Stimulated activated CD8-positive, alpha-beta memory T cell treated with anti-CD3 and anti-CD28 coated beads, Interleukin-2, amount 100 ng/mL, for 48 hours (primary cell): ENCODE results near the gene KRTAP5-10.
"Not testable (repeated sequence)": the region's sequence is repeated elsewhere in the genome, so short reads cannot be mapped to it uniquely, and the experiment has no call there.

Experiments used
- DNase-seq, 2 donors: peaks; one replicate each; pipeline ENCODE4 v3.0.0-alpha.2; 2020; ENCODE audit warnings: low read depth in 2 of 2

KRTAP5-10 gene

DNA sequence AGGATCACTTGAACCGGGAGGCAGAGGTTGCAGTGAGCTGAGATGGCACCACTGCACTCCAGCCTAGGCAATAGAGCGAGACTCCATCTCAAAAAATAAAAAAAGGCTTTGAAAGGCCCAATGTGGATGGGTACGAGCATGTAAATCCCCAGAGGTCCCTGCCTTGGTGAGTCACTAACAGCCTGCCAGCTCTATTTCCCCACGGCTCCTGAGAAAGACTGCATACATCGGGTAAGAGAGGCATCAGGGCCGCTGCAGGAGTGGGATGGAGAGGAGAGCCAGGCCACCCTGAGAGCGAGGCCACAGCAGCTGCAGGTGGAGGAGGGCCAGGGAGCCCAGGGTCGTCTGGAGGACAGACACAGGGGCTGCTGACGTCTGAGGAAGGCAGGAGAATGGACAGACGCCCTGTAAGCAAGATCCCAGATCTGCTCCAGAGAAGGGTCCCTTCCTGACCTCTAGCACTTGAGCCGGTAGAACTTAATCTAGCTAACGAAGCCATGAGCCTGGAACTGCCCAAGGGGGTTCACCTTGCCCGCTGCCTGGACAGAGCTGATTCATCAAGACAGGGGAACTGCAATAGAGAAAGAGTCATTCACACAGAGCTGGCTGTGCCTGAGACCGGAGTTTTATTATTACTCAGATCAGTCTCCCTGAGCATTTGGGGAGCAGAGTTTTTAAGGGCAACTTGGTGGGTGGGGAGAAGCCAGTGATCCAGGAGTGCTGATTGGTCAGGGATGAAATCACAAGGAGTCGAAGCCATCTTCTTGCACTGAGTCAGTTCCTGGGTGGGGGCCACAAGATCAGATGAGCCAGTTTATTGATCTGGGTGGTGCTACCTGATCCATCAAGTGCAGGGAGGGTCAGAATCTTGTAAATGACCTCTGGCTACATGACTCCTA lies 22.2 kb upstream of the KRTAP5-10 start:
- no peak for DNase-seq

DNA sequence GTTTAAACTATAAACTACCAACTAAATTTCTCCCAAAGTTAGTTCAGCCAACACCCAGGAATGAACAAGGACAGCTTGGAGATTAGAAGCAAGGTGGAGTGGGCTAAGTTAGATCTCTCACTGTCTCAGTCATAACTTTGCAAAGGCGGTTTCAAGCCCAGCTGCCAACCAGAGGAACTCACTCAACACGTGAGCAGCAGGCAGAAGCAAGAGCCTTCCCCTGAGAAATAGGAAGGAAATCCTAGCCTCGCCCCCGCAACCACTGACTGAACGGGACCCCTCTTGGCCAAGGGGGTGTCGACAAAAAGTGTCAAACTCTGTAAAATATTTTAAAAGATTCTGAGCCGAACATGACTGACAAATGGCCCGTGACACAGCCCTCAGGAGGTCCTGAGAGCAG lies 21.5 kb upstream of the KRTAP5-10 start:
- DNase-seq = no peak

DNA sequence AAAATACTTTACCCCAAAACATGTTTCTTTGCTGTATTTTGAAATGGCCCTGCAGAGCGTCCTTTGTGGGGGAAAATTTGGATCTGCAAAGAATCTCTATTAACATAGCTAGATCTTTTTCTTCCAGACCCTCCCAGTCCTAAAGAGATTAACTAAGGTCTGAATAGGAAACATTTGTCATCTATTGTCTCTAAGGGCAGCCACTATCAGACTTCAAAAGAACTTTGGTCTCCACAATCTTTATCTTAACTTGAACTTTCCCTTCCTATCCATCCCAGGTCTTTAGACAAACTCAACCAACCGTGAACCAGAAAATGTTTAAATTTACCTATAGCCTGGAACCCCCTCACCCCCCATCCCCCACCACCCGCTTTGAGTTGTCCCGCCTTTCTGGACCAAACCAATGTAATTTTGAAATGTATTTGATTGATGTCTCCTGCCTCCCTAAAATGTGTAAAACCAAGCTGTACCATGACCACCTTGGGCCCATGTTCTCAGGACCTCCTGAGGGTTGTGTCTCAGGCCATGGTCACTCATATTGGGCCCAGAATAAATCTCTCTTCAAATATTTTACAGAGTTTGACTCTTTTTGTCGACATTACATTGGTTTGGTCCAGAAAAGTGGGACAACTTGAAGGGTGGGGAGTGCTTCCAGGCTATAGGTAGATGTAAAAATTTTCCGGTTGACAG lies 20.7 kb upstream of the KRTAP5-10 start:
- no peak for DNase-seq

DNA sequence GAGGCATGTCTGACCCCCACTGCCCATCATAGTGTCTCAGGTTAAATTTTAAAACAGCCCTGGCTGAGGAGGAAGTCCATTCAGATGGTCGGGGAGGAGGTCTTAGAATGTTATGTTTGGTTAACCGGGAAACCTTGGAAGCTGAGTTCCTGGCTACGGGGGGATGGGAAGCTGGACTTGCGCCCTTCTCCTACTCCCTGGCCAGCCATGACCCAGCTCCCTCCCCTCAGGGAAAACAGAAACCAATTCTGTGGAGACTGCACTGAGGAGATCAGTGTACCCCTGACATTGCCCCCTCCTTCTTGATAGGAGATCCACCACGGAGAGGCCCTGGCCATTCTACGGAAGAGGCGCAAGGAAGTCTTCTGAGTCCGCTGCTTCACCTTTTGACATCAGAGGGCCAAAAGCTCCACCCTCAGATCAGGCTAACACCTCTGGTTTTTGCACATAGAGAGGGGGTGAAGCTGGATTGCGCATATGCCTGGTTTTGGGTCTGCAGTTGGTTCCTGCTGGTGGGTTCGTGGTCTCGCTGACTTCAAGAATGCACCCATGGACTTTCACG lies 19.9 kb upstream of the KRTAP5-10 start:
- no peak for DNase-seq

DNA sequence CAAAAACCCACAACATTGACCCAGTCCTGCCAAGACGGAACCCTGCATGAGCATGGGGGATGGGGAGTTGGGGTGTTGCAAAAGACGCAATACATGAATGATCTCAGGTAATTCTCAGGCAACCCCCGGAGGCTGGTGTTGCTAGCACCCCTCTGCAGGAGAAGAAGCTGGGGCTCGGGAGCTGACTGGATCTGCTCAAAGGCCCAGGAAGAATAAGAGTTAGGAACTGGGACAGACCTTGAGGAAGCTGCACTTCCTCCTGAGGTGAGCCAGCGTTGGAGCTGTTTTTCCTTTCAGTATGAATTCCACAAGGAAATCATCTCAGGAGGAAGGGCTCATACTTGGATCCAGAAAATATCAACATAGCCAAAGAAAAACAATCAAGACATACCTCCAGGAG lies 17.2 kb upstream of the KRTAP5-10 start, which contains the start of gene KRTAP5-9:
KRTAP5-9 (plus strand) TSS at position 301 of the 400 bp plus-strand sequence. CDS start 238 bp downstream, outside the sequence.
- DNase-seq = no peak

DNA sequence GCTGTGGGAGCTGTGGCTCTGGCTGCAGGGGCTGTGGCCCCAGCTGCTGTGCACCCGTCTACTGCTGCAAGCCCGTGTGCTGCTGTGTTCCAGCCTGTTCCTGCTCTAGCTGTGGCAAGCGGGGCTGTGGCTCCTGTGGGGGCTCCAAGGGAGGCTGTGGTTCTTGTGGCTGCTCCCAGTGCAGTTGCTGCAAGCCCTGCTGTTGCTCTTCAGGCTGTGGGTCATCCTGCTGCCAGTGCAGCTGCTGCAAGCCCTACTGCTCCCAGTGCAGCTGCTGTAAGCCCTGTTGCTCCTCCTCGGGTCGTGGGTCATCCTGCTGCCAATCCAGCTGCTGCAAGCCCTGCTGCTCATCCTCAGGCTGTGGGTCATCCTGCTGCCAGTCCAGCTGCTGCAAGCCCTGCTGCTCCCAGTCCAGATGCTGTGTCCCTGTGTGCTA lies 16.6 kb upstream of the KRTAP5-10 start:
- no peak for DNase-seq

DNA sequence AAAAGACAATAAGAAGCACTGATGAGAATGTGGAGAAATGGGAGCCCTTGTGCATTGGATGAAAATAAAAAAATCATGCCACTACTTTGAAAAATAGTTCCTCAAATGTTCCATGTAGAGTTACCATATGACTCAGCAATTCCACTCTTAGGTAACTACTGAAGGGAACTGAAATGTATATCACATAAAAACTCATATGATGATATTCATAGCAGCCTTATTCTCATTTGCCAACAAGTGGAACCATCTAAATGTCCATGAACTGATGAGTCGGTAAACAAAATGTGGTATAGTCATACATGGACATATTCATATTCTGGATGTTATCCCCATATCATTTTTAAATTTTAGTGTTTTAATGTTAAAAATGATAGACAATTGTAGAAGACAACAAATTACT lies 13.7 kb upstream of the KRTAP5-10 start:
- DNase-seq = no peak

DNA sequence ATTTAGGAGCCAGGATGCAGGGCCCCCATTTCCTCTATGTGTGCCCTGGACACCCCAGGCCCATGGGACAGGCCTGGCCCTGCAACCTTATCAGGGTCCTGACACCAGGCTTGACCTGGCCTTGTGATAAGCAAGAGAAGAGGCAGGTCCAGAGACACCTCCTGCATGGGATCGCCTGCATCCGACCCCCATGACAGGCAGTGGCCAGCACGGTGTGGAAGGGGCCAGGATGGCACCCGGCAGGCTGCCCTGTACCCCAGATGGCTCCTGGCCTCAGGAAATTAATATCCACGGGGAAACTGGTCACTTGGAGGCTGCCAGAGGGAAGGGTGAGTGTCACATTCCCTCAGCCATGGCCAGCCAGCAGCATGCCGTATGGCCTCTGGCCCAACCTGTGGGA lies 10.4 kb upstream of the KRTAP5-10 start:
- DNase-seq = no peak

DNA sequence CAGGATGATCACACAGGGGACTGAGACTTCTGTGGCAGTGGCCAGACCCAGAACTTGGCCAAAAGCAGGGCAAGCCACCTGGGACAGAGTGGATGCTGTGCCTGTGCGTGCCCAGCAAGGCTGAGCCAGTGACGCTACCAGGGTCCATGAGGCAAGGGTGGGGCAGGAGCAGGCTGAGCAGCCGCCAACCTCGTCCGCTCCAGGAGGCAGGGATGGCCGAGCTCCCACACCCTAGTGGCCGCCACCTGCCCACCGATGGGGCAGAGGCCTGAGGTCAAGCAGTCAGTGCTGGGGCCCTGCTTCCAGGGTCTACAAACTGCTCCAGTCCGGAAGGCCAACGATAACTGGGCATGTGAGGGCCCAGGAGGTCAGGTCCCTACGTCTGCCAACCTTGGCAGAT lies 9.9 kb upstream of the KRTAP5-10 start:
- DNase-seq = no peak

DNA sequence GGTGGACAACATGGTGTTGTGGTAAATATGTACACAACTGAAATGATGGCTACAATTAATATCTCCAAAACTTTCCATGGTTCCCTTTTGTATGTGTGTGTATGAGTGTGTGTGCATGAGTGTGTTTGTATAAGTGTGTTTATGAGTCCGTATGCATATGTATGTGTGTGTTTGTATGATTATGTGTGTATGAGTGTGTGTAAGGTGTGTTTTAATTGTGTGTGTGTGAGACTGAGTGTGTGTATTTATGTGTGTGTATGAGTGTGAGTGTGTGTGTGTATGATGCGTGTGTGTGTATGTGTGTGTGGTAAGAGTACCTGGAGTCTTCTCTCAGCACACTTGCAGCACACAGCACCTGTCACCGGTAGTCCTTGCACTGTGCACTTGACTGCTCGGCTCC lies 9.3 kb upstream of the KRTAP5-10 start:
- no peak for DNase-seq

DNA sequence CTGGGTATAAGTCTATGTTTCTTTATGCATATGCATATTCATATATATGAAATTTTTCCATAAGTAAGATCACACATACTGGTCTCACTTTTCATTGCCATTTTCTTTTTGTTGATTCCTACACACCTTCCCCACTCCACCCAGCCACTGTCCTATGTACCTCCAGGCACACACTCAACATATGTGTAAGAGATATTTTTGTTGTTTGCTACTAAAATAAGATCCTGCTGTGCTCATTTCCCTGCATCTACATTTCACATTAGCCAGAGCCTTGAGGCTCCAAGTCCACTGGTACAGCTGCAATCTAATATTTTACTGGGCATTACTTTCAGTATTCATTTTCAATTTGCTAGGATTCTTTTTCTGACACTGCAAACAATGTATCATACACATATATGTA lies 8.1 kb upstream of the KRTAP5-10 start:
- no peak for DNase-seq

DNA sequence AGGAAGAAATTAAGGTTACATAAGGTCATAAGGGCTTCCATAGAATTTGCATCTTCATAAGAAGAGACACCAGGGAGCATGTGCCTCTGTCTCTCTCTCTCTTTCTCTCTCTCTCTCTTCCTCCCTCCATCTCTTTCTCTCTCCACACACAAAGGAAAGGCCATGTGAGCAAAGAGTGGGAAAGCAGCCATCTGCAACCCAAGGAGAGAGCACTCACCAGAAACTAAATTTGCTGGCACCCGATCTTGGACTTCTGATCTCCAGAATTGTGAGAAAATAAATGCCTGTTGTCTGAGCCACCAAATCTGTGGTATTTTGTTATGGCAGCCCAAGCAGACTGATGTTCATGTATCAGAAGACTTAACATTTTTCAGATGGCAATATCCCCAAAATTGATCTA lies 6.4 kb upstream of the KRTAP5-10 start:
- DNase-seq = no peak

DNA sequence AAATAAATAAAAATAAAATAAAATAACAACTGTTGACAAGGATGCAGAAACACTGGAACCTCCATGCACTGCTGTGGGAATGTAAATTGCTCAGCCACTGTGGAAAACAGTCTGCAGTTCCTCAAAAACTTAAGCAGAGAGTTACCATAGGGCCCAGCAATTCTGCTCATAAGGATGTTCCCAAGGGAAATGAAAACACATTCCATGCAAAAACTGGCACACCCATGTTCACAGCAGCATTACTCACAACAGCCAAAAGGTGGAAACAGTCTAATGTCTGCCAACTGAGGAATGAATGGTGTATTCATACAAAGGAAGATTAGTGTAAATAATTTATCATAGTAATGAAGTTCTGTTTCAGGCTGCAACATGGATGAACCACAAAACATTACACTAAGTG lies 3.2 kb upstream of the KRTAP5-10 start:
- DNase-seq = no peak

DNA sequence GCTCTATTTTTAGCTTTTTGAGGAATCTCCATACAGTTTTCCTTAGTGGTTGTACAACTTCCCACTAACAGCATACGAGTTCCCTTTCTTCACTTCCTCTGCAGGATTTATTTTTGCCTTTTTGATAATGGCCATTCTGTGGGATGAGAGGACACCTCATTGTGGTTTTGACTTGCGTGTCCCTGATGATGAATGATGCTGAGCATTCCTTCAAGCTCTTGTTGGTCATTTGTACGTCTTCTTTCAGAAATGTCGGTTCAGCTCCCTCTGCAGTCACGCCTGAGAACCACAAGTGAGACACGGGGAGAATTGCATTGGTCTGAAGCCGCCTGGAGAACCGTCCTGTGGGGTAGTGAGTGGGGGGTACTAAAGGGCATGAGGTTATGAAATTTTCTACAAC lies 2.0 kb upstream of the KRTAP5-10 start:
- no peak for DNase-seq

DNA sequence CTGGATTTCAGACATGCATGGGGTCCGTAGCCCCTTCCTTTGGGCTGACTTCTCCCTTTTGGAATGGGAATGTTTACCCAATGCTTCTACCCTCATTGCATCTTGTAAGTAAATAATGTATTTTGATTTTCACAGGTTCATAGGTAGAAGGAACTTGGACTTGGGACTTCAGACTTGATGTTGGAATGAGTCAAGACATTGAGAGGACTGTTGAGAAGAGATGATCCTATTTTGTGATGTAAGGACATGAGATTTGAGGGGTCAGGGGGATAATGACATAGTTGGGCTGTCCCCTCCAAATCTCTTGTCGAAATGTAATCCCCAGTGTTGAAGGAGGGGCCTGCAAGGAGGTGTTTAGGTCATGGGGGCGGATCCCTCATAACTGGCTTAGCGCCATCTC lies 933 bp upstream of the KRTAP5-10 start:
- no peak for DNase-seq

DNA sequence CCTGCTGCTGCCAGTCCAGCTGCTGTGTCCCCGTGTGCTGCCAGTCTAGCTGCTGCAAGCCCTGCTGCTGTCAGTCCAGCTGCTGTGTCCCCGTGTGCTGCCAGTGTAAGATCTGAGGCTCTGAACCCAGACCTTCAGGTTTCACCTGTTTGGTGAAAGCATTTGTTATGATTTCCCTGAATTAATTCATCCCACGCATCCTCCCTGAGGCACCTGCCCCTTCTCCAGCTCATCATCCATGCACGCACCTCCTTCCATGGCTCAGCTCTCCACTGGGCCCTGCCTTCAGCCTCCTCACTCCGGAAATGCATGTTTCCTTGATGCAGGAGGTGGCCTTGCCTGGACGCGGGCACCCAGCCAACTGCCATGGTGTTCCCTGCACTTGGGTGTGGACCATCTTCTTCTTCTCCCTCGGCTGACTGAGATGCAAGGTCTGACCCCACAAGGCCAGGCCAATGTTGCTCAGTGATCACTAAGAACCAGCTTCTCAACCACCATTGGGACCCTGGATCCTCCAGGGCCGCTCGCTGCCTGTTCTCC lies 788 bp downstream of the KRTAP5-10 start:
- no peak for DNase-seq

DNA sequence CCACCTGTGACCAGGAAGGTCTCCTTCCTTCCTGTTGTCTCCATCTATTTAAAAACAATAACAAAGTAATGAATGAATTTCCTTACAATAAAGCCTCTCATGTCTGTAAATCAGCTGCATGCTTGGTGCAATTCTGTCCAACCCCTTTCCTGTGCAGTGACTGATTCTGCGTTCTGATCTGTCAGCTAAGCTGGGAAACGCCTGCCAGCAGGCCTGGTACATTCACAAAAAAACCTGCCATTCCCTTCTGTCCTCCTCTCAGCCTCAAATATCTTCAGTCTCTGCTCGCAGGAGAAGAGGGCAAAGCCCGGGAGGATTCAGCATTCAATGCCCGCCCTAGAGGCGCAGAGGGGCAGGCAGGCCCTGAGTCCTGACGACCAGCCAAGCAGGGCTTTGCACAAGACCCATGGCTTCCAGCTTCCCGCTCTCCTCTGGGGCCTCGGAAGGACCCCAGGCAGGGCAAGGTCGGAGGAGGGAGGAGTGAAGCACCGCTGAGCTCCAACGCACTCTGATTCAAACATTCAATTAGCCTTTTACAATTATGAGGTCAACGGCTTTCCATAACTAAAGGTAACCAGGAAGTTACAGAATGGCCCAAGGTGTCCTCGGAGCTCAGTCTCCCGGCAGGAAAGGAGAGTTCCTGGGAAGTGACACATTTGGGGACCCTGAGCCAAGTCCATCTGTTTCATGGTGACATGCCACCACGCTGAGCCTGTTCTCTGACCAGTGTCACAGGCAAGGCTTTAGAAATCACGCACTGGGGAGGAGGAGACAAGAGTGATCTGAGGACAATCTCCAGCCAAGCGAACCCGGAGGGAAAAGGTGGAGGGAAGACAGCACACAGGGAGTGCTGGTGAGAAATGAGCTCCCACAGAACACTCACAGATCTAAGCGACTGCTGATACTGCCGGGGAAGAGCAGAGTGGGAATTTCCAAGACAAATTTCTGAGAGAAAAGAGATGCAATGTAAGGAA lies 1.6 kb downstream of the KRTAP5-10 start:
- not testable (repeated sequence) for DNase-seq

DNA sequence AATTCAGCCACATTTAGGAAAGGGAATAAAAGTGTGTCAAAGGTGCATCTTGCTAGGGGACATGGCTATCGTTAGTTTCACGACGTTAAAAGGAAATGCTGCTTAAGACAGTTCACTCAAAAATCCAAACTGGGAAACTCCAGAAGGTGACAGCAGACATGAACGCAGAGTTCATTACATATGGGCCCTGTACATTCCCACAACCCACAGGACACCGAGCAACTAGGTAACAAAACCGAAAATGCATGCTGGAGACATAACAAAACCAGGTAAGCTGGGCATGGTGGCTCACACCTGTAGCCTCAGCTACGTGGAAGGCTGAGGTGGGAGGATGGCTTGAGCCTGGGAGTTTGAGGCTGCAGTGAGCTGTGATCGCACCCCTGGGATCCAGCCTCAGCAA lies 2.3 kb downstream of the KRTAP5-10 start:
- DNase-seq = not testable (repeated sequence)

DNA sequence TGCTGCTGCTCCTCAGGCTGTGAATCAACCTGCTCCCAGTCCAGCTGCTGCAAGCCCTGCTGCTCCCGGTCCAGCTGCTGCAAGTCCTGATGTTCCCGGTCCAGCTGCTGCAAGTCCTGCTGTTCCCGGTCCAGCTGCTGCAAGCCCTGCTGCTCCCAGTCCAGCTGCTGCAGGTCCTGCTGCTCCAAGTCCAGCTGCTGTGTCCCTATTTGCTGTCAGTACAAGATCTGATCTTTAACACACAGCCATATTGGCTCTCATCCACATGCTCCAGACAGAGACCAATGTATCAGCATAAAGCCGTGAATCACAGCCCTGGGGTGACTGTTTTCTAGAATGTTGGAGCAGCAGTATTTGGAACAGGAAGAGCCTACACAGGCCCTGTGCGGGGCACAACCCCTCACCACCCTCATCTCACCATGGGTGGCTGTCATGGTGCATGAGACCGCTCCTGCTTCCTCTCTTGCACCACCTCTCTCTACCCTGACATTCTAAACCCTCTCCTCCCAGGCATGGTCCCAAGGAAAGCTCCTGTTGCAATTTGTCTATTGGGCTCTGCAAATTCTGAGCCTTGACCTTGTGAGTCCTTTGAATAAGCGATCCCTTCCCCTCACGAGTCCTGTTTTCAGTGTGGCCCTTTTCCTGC lies 3.5 kb downstream of the KRTAP5-10 start:
- no peak for DNase-seq

DNA sequence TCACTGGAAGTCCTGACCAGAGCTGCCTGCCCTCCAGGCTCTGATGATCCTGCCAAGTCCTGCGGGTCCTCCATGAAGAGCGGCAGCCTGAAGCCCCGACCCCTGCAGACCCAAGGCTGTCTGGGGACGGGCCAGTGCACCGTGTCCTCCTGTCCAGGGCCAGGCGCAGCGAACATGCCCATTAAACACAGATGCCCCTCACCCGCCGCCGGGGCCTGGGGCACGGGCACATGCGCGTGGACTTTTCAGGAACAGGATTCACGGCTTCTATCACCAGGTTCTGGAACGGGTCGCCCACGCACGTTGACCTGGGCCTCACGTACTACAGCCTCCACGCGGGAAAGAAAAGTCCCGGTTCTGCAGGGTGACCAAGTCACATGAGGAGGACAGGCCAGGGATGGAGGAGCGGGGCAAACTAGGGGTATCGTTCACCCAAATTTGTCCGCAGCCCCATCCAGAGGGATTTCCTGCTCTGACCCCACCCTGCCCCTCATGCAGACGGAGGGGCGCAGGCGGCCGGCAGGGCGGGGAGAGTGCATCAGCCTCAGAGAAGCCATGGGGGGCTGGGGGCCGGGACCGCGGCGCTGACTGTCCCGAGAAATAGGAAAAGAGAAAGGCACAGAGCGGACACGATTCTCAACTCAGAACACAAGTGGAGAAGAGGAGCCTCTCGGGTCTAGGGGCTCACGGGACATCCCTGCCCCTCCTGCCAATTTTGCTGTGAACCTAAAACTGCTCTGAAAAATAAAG lies 5.9 kb downstream of the KRTAP5-10 start:
- DNase-seq = not testable (repeated sequence)
